Lower leg skin (tissue), 3 donors: ENCODE results near the gene UBA1.

ENCODE experiments used
- CTCF ChIP-seq, 3 donors: fragments of 450-650 bp; IDR thresholded peaks; one replicate each; pipeline ENCODE4 v1.5.1; 2016; ENCODE audit warnings: antibody characterized with exemption in 3 of 3, mild to moderate bottlenecking in 3 of 3, moderate library complexity in 2 of 3
- POLR2A ChIP-seq, 2 donors: fragments of 450-650 bp; IDR thresholded peaks; one replicate each; pipeline ENCODE4 v1.6.1; 2016 to 2017; ENCODE audit warnings: antibody characterized with exemption in 2 of 2, mild to moderate bottlenecking in 1 of 2, moderate library complexity in 1 of 2

- no peak for TF ChIP-seq CTCF (IDR thresholded peaks at IDR 0.05)
- no peak for TF ChIP-seq POLR2A (IDR thresholded peaks at IDR 0.05)
Observed at GRCh38 chrX:47168495-47169073, 25.0 kb upstream of the UBA1 start.
